Tibial nerve (tissue), 4 donors: ENCODE data around the gene GABRB2. TPM values are rescaled to one million over a fixed set of nuclear protein-coding genes. Genes with fewer than 3 reads are reported as not detected.

Experiments
- DNase-seq, 2 donors: peaks; one replicate each; pipeline ENCODE4 v3.0.0-alpha.2; 2019; ENCODE audit warnings: low spot score in 2 of 2
- H3K27ac ChIP-seq, 4 donors: fragments of 200-600 bp; sonication (generic) in 3 of 4; one replicate each; pipeline ENCODE4 v1.5.1; 2017 to 2019; ENCODE audit warnings: mild to moderate bottlenecking in 1 of 4
- H3K27me3 ChIP-seq, 2 donors: fragments of 200-600 bp; sonication (generic) in 1 of 2; one replicate each; pipeline versions ENCODE4 v1.5.1 to v1.6.0; 2017 to 2019
- H3K36me3 ChIP-seq, 3 donors: fragments of 200-600 bp; sonication (generic); one replicate each; pipeline ENCODE4 v1.5.1; 2018 to 2019
- H3K4me1 ChIP-seq, 4 donors: fragments of 200-600 bp; sonication (generic) in 3 of 4; one replicate each; pipeline ENCODE4 v1.5.1; 2017 to 2019
- H3K4me3 ChIP-seq, 4 donors: fragments of 200-600 bp; sonication (generic) in 3 of 4; one replicate each; pipeline ENCODE4 v1.5.1; 2017 to 2019; ENCODE audit warnings: mild to moderate bottlenecking in 1 of 4, moderate library complexity in 1 of 4
- H3K9me3 ChIP-seq, 4 donors: fragments of 200-600 bp; sonication (generic) in 3 of 4; one replicate each; pipeline ENCODE4 v1.5.1; 2017 to 2019
- EP300 ChIP-seq, 2 donors: sonication (generic); formaldehyde crosslinking; IDR thresholded peaks; one replicate each; pipeline ENCODE4 v1.6.1; 2017; ENCODE audit warnings: antibody characterized with exemption in 2 of 2, mild to moderate bottlenecking in 1 of 2
- POLR2A ChIP-seq, 2 donors: fragments of 450-650 bp; IDR thresholded peaks; one replicate each; pipeline ENCODE4 v1.6.1; 2017; ENCODE audit warnings: antibody characterized with exemption in 2 of 2, mild to moderate bottlenecking in 2 of 2, moderate library complexity in 2 of 2
- WGBS, 2 donors: methylation state at CpG; one replicate each; pipeline ENCODE4 v1.1.5; 2018; 5-methylcytosine and 5-hydroxymethylcytosine counted together
- total RNA-seq, 4 donors: library from RNA; depleted of rRNA; stranded (reverse); fragments of >200 nt; gene quantifications; one replicate each; pipeline ENCODE4 v1.1.0, GENCODE V29; 2016
- TF ChIP-seq, protein P1 (sequence below), 5 experiments: fragments of 200-600 bp in 3 of 5; fragments of 450-650 bp in 2 of 5; sonication (generic) in 3 of 5; IDR thresholded peaks; one replicate each; pipeline ENCODE4 v1.5.1; 2016 to 2019; ENCODE audit warnings: antibody characterized with exemption in 5 of 5, mild to moderate bottlenecking in 3 of 5, moderate library complexity in 2 of 5

The GABRB2 gene
- total RNA-seq, 4 donors from 2014 or later = 0.39 to 3.9 (median 3.0) TPM

DNA sequence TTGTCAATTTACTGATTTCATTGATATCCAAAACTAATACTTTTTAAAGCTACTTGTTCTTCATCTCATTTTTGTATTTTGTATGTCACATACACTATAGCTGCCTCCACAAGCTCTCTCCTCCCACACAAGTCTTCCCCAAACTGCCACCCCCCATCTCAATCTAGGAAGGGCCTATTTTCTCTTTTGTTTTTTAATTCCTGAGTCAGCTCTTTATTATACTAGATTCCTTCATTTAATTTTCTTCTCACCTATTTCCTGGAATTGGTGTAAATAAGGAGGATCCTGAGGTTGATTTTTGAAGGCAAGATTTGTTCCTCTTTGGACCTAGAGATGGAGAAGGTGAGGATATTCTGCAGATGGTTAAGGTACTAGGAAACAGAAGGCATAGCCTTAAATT, 277.4 kb downstream of the GABRB2 start:
- H3K27ac ChIP-seq = no peak overlapping the region
- no peak overlapping the region for H3K4me3 ChIP-seq
- H3K4me1 ChIP-seq = no peaks in the 10 kb centered on the region
- no peaks in the 10 kb centered on the region for H3K9me3 ChIP-seq
- no peak for DNase-seq
- TF ChIP-seq, protein P1, sequence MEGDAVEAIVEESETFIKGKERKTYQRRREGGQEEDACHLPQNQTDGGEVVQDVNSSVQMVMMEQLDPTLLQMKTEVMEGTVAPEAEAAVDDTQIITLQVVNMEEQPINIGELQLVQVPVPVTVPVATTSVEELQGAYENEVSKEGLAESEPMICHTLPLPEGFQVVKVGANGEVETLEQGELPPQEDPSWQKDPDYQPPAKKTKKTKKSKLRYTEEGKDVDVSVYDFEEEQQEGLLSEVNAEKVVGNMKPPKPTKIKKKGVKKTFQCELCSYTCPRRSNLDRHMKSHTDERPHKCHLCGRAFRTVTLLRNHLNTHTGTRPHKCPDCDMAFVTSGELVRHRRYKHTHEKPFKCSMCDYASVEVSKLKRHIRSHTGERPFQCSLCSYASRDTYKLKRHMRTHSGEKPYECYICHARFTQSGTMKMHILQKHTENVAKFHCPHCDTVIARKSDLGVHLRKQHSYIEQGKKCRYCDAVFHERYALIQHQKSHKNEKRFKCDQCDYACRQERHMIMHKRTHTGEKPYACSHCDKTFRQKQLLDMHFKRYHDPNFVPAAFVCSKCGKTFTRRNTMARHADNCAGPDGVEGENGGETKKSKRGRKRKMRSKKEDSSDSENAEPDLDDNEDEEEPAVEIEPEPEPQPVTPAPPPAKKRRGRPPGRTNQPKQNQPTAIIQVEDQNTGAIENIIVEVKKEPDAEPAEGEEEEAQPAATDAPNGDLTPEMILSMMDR (IDR thresholded peaks at IDR 0.05) = no peak
- TF ChIP-seq POLR2A (IDR thresholded peaks at IDR 0.05) (no peak), EP300 (IDR thresholded peaks at IDR 0.05) (no peak)
- no peaks in the 10 kb centered on the region for H3K36me3 ChIP-seq
- H3K27me3 ChIP-seq = no peaks in the 10 kb centered on the region

DNA sequence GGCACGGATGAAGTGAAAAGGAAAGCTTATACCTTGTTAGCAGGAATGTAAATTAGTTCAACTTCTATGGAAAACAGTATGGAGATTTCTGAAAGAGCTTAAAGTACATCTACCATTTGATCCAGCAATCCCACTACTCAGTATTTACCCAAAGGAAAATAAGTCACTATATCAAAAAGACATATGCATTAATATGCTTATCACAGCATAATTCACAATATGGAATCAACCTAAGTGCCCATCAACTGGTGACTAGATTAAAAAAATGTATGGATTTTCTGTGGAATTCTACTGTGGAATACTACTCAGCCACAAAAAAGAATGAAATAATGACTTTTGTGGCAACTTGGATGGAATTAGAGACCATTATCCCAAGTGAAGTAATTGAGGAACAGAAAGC, 279.6 kb downstream of the GABRB2 start:
- WGBS, 2 donors = 83 to 95% methylated on average over 1 of the region's 1 CpG
- Histone ChIP-seq H3K36me3 (no peaks in the 10 kb centered on the region), H3K27me3 (no peaks in the 10 kb centered on the region), H3K4me3 (no peak overlapping the region), H3K9me3 (no peaks in the 10 kb centered on the region), H3K27ac (no peak overlapping the region), H3K4me1 (peaks cover 0 to 4% (median 0%) of the 10 kb centered on the region in 4 donors)
- no peak for DNase-seq
- no peak for TF ChIP-seq EP300 (IDR thresholded peaks at IDR 0.05)
- TF ChIP-seq, protein P1 (IDR thresholded peaks at IDR 0.05) = no peak
- no peak for TF ChIP-seq POLR2A (IDR thresholded peaks at IDR 0.05)

DNA sequence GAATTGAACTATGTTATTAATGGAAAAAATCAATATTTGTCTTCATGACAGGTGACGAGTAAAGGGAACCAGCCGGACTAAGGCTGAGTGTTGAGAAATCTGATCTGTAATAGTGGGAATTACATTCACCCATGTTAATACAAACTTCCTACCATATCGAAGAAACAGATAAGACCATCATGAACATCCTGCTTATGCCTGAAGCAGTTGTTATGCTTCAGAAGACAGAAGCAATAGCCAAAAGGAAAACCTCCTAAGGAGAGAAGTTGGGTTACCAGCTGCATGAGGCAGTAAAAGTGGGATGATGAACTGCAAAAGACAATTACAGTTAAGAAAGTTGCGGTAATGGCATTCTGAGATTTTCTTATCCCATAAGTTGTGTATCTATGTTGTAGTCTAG, 281.5 kb downstream of the GABRB2 start:
- H3K27me3 ChIP-seq = no peaks in the 10 kb centered on the region
- WGBS, 2 donors = 91 to 98% methylated on average over 4 of the region's 4 CpGs

DNA sequence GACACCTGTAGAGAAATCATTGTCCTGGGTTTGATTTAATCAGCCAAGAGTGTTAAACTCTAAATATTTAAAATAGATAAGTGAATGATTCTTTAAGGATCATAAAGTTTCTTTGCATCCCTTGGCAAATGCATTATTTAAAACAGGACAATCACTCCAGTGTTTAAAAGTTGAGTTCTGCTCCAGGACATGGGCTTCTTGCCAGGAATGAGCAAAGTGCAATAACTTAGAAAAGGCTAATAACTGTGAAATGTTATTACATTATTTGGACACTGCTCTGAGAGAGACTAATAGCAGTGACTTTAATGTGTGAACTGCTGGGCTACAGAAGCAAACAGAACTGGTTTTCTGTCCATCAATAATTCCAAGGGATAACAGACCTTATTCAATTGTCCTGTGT, 283.3 kb downstream of the GABRB2 start:
- no peak overlapping the region for H3K27ac ChIP-seq
- TF ChIP-seq EP300 (IDR thresholded peaks at IDR 0.05) = no peak
- TF ChIP-seq, protein P1 (IDR thresholded peaks at IDR 0.05) = no peak
- no peak for TF ChIP-seq POLR2A (IDR thresholded peaks at IDR 0.05)
- no peak overlapping the region for H3K4me3 ChIP-seq
- no peaks in the 10 kb centered on the region for H3K9me3 ChIP-seq
- DNase-seq = no peak
- H3K4me1 ChIP-seq = peaks cover 0 to 4% (median 2%) of the 10 kb centered on the region in 4 donors
- H3K36me3 ChIP-seq = no peaks in the 10 kb centered on the region
- no peaks in the 10 kb centered on the region for H3K27me3 ChIP-seq

More for the DNA sequence above, 281.5 kb downstream of the GABRB2 start:
- peaks cover 0 to 4% (median 2%) of the 10 kb centered on the region in 4 donors for H3K4me1 ChIP-seq
- TF ChIP-seq POLR2A (IDR thresholded peaks at IDR 0.05) (no peak), EP300 (IDR thresholded peaks at IDR 0.05) (no peak)
- TF ChIP-seq, protein P1 (IDR thresholded peaks at IDR 0.05) = no peak
- no peak overlapping the region for H3K4me3 ChIP-seq
- no peak overlapping the region for H3K27ac ChIP-seq
- H3K36me3 ChIP-seq = no peaks in the 10 kb centered on the region
- no peak for DNase-seq
- no peaks in the 10 kb centered on the region for H3K9me3 ChIP-seq

DNA sequence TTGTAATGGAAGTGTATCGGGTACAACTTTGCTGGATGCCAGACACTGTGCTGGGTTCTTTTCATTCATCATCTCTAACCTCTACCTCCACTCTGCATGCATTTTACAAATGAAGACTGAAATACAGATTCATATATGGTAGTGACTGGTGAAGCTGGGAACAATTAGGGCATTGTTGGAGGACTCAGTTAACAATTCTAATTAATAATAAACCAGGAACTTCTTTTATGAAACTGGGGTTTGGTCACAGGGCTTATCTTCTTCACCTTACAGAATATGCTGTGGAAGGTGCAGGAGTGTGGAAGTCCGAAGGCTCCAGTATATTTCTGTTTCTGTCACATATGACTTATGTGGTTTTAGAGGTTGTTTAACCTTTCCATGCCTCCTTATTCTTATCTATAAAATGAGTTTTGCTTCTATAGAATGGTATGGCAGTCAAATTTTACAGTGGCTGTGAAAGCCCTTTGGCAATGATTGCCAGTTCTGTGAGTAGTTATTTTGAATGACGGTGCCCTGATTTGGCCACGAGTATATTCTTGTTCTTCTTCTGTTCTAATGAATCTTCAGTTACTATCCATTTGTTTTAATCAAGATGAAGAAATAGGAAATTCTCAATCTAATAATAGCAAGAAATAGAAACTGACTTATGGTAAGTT, 284.7 kb downstream of the GABRB2 start:
- no peaks in the 10 kb centered on the region for H3K27me3 ChIP-seq
- H3K4me3 ChIP-seq = no peak overlapping the region
- H3K9me3 ChIP-seq = no peaks in the 10 kb centered on the region
- DNase-seq = no peak
- no peaks in the 10 kb centered on the region for H3K36me3 ChIP-seq
- H3K27ac ChIP-seq = no peak overlapping the region
- H3K4me1 ChIP-seq = peaks cover 0 to 4% (median 2%) of the 10 kb centered on the region in 4 donors
- TF ChIP-seq POLR2A (IDR thresholded peaks at IDR 0.05) (no peak), EP300 (IDR thresholded peaks at IDR 0.05) (no peak)
- TF ChIP-seq, protein P1 (IDR thresholded peaks at IDR 0.05) = no peak
- 81 to 87% methylated on average over 4 of the region's 4 CpGs for WGBS, 2 donors
